HuH-7.5 (cell line): ENCODE measurements around the gene STN1.

Source experiments
- DNase-seq: peaks from one replicate; pipeline ENCODE4 v3.0.0; 2011; ENCODE audit warnings: low spot score

The STN1 gene

GRCh38 chr10:103894441-103894864 is 23.5 kb downstream of the STN1 start:
- no peak for DNase-seq

GRCh38 chr10:103893817-103894216 is 24.2 kb downstream of the STN1 start:
- DNase-seq = no peak

DNA sequence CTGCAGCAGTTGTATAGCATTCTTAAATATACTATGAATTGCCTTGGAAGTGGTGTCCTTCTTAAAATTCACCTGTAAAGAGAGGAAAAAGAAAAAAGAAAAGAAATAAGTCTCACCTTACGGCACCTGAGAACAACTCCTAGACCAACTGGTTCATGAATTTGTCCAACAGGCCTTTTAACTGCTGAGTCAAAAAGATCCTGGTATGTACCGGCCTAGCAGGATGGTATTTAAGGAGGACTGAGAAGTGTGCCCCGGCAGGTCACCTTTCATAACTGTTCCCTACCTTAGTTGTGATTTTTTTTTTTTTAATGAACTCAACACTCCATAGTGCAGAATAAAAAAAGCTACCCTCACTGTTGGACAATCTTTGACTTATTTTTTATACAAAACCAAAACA is 25.8 kb downstream of the STN1 start:
- no peak for DNase-seq

DNA sequence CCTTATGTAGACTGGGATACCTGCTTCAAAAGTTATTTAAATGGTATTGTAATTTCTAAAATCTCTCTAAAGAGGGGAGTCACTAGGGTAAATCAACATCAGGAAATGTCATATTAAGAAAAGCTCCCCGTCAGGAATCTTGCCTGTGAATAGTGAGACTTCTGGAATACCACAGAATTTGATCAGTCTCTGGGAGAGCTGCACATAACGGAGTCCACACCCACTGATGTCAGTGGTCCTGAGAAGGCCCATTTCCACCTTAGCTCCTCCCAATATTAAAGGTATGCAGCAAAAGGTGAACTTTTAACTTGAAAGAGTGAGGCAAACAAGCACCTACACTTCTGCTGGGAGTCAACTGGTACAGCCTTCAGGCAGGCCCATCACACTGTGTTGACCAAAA is 27.3 kb downstream of the STN1 start:
- DNase-seq = no peak

- DNase-seq = no peak
Measured at GRCh38 chr10:103890194-103890658, 27.8 kb downstream of the STN1 start.

DNA sequence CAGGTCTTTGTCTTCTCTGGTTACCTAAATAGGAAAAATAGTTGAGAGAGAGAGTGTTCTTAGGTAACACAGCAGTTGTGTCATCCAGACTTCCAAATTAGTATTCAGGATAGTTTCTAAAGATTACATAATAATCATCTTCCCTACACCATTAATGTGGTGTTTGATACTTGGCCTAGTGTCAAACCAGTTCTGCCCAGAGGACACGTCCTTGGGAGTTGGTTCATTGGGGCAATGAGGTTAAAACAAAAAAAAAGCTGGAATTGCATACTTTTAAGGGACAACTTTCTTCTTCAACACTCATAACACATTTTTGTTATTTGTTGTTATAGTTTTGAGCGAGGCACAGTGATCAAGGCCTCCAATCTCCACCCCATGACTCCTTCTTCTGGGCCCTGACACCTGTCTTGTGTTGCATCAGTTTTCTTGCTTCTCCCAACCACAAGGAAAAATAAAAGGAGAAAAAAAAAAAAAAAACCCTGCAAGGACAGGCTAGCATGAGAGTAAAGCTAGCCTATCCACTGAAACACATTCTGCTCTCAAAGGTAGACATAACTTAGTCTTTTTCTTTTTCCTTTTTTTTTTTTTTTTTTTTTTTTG is 28.8 kb downstream of the STN1 start:
- DNase-seq = no peak

GRCh38 chr10:103888113-103888841 is 29.7 kb downstream of the STN1 start:
- peak; percentile 28 for DNase-seq

GRCh38 chr10:103885617-103886016 is 32.4 kb downstream of the STN1 start:
- DNase-seq = no peak

GRCh38 chr10:103884681-103885139 is 33.3 kb downstream of the STN1 start:
- peak; percentile 47 for DNase-seq

DNA sequence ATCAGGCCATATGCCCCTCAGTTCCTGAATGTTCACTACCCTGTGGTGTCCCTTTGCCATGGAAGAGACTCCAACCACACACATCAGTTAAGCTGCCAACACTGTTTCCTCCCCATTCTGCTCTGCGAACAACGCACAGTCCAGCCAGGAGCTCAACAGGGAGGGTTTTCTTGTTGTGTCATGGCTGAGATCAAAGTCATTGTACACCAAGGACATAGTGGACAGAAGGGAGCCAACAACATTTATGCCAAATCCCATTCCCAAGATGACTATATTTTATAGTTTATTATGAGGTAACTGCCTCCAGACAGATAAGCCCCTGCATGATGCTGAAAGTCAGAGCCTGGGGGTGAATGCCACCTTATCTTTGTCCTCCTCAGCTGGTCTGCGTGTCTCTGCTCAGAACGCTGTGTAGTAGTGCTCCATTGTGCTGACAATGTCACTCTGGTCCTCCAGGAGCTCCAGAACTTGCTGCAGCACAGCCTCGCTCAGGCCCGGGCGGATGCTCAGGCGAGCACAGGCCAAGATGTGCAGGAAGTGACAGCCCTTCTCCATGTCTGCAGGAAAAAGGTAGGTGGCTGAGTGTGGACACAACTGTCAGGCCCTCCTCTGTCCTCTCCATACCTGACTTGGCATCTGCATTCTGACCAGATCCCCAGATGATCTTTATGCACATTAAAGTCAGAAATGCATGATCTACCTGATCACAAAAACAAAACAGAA is 35.5 kb downstream of the STN1 start:
- DNase-seq = no peak

DNA sequence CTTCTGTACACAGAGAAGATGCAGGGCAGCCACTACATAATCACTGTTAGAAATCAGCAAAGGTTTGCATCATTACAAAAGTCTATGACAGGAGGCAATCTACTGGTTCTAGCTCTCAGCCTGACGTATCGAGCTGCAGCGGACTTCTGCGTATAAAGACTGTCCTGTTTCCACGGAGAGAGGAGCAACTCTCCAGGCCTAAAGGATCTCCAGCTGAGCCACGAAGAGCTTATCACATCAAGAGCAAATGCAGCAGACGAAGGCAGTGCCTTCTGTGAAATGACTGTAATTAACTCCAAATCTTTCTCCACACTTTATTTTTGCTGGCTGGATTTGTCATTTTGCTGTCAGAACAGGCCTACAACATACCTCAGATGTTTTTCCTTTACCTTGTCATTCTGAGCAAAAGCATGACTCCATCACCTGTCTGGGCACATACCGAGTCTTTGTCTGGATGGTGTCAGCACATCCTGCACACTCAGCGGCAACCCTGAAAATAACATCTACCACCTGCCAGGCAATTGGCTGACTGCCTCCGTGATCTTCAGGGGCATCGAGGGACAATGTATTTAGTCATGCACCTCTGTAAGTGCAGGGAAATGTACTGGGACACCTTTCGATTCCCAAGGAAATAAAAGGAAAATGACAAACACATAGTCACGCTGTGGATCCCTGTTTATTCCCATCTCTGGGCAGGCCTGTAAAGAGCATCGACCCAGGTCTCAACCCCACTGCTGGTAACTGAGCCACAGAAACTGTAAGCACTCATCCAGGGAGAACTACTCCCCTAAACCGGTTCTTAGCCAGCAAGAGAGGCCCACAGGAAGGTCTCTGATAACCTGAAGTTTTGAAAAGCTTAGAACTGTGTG is 36.3 kb downstream of the STN1 start:
- no peak for DNase-seq

GRCh38 chr10:103879831-103880230 is 38.2 kb downstream of the STN1 start:
- DNase-seq = no peak

DNA sequence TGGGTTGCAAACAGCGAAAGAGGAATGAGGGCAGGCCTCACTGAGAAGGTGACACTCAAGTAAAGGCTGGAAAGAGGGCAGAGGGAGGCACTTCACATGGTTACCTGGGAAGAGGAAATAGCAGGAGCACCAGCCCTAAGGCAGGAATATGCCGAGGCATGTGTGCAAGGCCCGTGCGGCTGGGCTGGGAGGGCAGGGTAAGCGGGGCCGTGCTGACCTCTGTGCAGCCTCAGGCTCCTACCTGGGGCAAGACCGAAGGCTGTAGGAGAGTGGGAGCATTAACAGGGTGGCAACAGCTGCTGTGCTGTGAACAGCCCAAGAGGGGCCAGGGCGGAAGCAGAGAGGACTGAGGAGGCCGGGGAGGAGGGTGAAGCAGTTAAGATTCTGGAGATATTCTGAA is 38.6 kb downstream of the STN1 start:
- DNase-seq = no peak

GRCh38 chr10:103877861-103878260 is 40.1 kb downstream of the STN1 start:
- no peak for DNase-seq

DNA sequence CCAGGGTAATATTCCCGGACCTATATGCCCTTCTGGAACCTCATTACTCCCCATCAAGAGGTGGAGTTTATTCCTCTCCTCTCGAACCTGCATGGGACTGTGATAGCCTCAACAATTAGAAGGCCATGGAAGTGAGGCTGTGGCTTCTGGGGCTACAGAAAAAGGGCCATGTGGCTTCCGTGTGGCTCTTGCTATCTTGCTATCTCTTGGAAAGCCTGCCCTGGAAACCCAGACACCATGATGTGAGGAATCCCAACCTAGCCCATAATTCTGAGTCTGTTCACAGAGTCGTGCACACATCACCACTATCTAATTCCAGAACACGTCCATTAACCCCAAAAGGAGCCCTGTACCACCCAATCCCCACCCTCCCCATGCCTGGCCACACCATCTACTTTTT is 41.8 kb downstream of the STN1 start:
- no peak for DNase-seq

GRCh38 chr10:103874730-103875129 is 43.3 kb downstream of the STN1 start:
- DNase-seq = no peak

DNA sequence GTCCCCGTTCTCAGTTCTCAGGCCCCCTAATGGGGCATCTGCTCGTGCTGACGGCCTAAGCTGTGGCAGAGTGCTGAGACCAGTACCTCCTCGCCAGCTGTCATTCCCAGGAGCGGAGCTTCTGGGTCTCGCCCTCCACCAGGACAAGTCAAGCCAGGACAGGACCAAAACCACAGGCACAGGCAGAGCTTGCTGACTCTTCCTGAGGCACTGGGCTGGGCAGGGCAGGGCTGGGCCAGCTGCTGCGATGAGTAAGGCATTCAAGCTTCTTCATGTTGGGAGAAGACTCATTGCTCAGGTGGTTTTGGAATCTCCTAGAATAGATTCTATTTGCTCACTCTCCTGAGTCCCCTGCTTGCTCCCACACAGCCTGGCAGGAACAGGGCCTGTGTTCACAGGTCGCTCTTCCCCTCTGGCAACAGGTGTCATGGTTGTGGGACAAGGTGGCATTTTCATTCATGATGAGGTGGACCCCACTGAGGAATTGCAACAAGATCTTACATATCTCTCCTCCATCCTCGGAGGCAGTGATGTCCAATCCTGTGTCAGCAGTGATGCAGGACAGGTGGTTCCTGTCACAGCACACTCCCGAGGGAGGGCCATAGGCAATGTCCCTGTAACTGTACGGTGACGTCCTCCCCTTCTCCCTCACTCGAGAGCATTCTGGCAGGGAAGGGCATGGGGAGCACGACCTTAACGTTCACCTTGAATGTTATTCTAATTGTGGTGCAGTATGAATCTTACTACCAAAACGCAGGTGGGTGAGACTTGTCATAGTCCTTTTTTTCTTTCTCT is 45.6 kb downstream of the STN1 start:
- DNase-seq = no peak

DNA sequence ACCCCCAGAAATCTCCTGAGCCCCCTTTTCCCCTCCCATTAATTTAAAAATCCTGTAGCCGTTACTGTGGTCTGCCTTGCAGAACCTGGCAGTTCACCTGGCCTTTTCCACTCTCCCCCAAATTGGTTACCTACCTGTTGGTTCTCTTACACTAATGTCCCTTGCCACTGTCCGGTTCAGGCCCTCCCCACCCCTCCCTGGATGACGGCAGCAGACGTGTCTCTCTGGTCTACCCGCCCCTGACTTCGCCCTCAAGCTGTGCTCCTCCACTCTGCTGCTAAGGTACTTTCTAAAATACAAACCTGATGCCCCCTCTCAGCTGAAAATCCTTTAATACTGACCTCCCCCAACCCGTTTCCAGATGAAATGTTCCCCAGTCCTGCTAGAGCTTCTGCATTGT is 47.0 kb downstream of the STN1 start:
- DNase-seq = no peak

DNA sequence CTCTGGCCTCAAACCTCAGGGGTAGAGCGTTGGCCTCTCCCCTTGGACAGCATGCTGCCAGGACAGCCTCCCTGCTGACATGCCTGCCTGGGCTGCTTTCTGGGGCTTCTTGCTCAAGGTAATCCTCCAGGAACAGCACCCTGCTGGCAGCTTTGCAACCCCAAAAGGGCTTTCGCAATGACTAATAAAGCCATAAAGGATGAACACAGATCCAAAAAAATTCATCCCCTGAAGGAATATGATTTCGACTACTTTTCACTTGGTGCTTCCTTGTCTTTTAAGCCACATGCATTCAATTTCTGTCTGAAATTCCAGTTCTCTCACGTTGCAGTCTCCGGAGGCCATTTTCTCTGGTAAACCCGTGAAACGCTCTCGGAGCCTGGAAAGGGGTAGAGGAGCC is 47.5 kb downstream of the STN1 start:
- DNase-seq = no peak

- no peak for DNase-seq
Measured at GRCh38 chr10:103869336-103869735, 48.6 kb downstream of the STN1 start.

GRCh38 chr10:103868200-103868599 is 49.8 kb downstream of the STN1 start:
- no peak for DNase-seq
